Right atrium auricular region (tissue), 2 donors: Measurements from ENCODE around the gene LGR6. TPM values are rescaled to one million over a fixed set of nuclear protein-coding genes. Genes with fewer than 3 reads are reported as not detected.
A peak's percentile ranks its signal among the peaks of the same experiment; 100 is the strongest.

ENCODE experiments used
- DNase-seq: peaks from one replicate; pipeline ENCODE4 v3.0.0-alpha.2; 2019; ENCODE audit warnings: low spot score
- H3K27ac ChIP-seq, 2 donors: fragments of 200-600 bp; sonication (generic); 1 replicate in 1 of 2; 2 replicates in 1 of 2; pipeline ENCODE4 v1.5.1; 2016 to 2019
- H3K27me3 ChIP-seq, 2 donors: fragments of 200-600 bp; sonication (generic); one replicate each; pipeline versions ENCODE4 v1.5.1 to v1.6.0; 2017 to 2019
- H3K36me3 ChIP-seq: fragments of 200-600 bp; sonication (generic); one replicate; pipeline ENCODE4 v1.5.1; 2016
- H3K4me1 ChIP-seq, 2 donors: fragments of 200-600 bp; sonication (generic); one replicate each; pipeline versions ENCODE4 v1.5.1 to v1.6.0; 2017 to 2019
- H3K4me3 ChIP-seq, 2 donors: fragments of 200-600 bp; sonication (generic); 1 replicate in 1 of 2; 2 replicates in 1 of 2; pipeline ENCODE4 v1.5.1; 2017 to 2019; ENCODE audit warnings: mild to moderate bottlenecking in 1 of 2, moderate library complexity in 1 of 2
- H3K9me3 ChIP-seq, 2 donors: fragments of 200-600 bp; sonication (generic); one replicate each; pipeline ENCODE4 v1.5.1; 2019
- CTCF ChIP-seq, 2 donors: fragments of 200-600 bp; sonication (generic); IDR thresholded peaks; one replicate each; pipeline ENCODE4 v1.5.1; 2019; ENCODE audit warnings: antibody characterized with exemption in 2 of 2
- total RNA-seq, 2 donors: library from RNA; depleted of rRNA; stranded (reverse); fragments of >200 nt; gene quantifications; one replicate each; pipeline ENCODE4 v1.1.0, GENCODE V29; 2016

LGR6 gene
- total RNA-seq, 2 donors from 2014 or later: 5.5 to 17.0 TPM

GRCh38 chr1:202194328-202194648, 689 bp downstream of the LGR6 start:
- no peaks in the 10 kb centered on the region for H3K36me3 ChIP-seq
- no peak for TF ChIP-seq CTCF (IDR thresholded peaks at IDR 0.05)
- H3K9me3 ChIP-seq: no peaks in the 10 kb centered on the region
- H3K4me3 ChIP-seq: peak overlapping the region; percentile 42 to 45
- peak overlapping the region in 1 of 2 donors; percentile 35 for H3K27ac ChIP-seq
- peaks cover 0 to 16% of the 10 kb centered on the region in 2 donors for H3K4me1 ChIP-seq
- DNase-seq: no peak
- no peaks in the 10 kb centered on the region for H3K27me3 ChIP-seq

DNA sequence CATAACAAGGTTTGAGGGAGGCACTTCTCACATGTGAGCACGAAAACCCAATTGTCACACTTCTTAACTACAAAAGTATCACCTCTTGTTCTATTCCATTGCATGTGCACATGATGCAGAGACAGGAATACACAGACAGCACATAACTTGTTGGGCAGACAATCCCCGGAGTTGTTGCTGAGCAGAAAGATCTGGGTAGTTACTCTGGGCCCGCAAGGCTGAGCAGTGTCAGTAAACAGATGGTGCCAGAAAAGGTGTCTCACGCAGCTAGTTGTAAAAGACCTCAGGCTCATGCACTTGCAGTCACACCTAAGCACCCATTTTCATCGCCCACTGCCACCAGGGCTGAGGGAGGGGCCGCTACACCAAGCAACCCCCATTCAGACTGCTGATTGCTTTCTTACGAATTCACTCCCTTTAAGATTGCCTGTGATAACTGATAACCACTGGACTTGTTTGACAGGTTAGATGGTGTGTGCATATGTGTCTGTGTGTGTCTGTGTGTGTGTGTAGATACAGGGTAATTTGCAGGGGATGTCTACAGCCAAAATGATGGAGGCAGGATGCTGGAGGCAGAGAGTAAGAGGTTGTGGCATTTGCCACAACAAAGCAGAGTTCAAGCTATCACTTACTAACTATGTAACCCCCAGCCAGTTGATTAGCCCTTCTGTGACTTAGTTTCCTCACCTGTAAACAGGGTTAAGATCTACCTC, 4.2 kb downstream of the LGR6 start:
- peaks cover 0 to 48% of the 10 kb centered on the region in 2 donors for H3K4me1 ChIP-seq
- H3K9me3 ChIP-seq: no peaks in the 10 kb centered on the region
- H3K36me3 ChIP-seq: no peaks in the 10 kb centered on the region
- TF ChIP-seq CTCF (IDR thresholded peaks at IDR 0.05): no peak
- DNase-seq: no peak
- peak overlapping the region in 1 of 2 donors; percentile 1 for H3K27ac ChIP-seq
- no peaks in the 10 kb centered on the region for H3K27me3 ChIP-seq
- no peak overlapping the region for H3K4me3 ChIP-seq

GRCh38 chr1:202198366-202198724, 4.7 kb downstream of the LGR6 start:
- Histone ChIP-seq H3K27me3 (no peaks in the 10 kb centered on the region), H3K27ac (peak overlapping the region in 1 of 2 donors; percentile 92), H3K36me3 (no peaks in the 10 kb centered on the region), H3K9me3 (no peaks in the 10 kb centered on the region), H3K4me1 (peaks cover 0 to 48% of the 10 kb centered on the region in 2 donors), H3K4me3 (no peak overlapping the region)
- DNase-seq: no peak
- TF ChIP-seq CTCF (IDR thresholded peaks at IDR 0.05): no peak

DNA sequence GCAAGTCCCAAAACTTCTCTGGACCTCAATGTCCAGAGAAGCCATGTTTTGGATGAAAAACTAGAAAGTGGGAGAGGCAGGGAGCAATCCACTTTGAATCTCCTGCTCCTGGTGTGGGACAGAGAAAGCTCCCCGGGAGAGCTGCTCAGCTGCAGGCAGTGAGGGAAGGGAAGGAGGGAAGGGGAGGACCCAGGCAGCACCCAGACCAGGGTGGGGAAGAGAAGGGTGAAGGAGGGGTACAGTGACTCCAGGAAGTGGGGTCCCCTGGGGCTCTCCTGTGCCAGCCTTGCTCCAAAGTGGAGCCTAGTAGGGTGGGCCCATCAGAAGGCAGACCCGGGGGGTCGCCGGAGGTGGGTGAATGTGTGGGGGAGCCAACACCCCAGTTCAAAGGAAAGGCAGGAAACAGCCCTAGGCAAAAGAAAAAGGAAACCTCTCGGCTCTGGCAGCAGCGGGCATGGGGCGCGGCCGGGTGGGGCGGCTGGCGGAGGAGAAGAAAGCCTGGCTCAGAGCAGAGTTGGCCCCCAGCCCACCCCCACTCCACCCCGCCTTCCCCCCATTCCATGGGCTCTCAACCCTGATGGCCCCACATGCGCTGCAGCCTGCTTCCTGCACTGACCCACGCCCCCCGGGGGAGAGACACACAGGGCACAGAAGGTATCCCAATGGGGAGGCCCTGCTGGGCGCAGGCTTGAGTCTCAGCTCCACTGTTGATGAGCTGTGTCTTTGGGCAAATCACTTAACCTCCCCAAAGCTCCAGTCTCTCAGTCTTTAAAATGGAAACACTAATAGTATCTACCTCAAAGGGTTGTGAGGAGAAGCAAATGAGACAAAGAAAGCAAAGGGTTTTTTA, 5.7 kb downstream of the LGR6 start:
- Histone ChIP-seq H3K27ac (peak overlapping the region; percentile 72 to 92), H3K27me3 (no peaks in the 10 kb centered on the region), H3K4me3 (no peak overlapping the region), H3K4me1 (peaks cover 0 to 47% of the 10 kb centered on the region in 2 donors), H3K36me3 (no peaks in the 10 kb centered on the region), H3K9me3 (no peaks in the 10 kb centered on the region)
- no peak for TF ChIP-seq CTCF (IDR thresholded peaks at IDR 0.05)
- DNase-seq: no peak

GRCh38 chr1:202200112-202200548, 6.5 kb downstream of the LGR6 start:
- DNase-seq: no peak
- no peaks in the 10 kb centered on the region for H3K27me3 ChIP-seq
- no peak for TF ChIP-seq CTCF (IDR thresholded peaks at IDR 0.05)
- H3K4me3 ChIP-seq: no peak overlapping the region
- H3K27ac ChIP-seq: peak overlapping the region; percentile 72 to 92
- no peaks in the 10 kb centered on the region for H3K9me3 ChIP-seq
- H3K36me3 ChIP-seq: no peaks in the 10 kb centered on the region
- H3K4me1 ChIP-seq: peaks cover 0 to 47% of the 10 kb centered on the region in 2 donors
